Right atrium auricular region (tissue), 2 donors: ENCODE data around the gene RPL10. TPM values are rescaled to one million over a fixed set of nuclear protein-coding genes. Genes with fewer than 3 reads are reported as not detected.

Experiments used
- DNase-seq: peaks from one replicate; pipeline ENCODE4 v3.0.0-alpha.2; 2019; ENCODE audit warnings: low spot score
- H3K27ac ChIP-seq, 2 donors: fragments of 200-600 bp; sonication (generic); 1 replicate in 1 of 2; 2 replicates in 1 of 2; pipeline ENCODE4 v1.5.1; 2016 to 2019
- H3K27me3 ChIP-seq, 2 donors: fragments of 200-600 bp; sonication (generic); one replicate each; pipeline versions ENCODE4 v1.5.1 to v1.6.0; 2017 to 2019
- H3K36me3 ChIP-seq: fragments of 200-600 bp; sonication (generic); one replicate; pipeline ENCODE4 v1.5.1; 2016
- H3K4me1 ChIP-seq, 2 donors: fragments of 200-600 bp; sonication (generic); one replicate each; pipeline versions ENCODE4 v1.5.1 to v1.6.0; 2017 to 2019
- H3K4me3 ChIP-seq, 2 donors: fragments of 200-600 bp; sonication (generic); 1 replicate in 1 of 2; 2 replicates in 1 of 2; pipeline ENCODE4 v1.5.1; 2017 to 2019; ENCODE audit warnings: mild to moderate bottlenecking in 1 of 2, moderate library complexity in 1 of 2
- H3K9me3 ChIP-seq, 2 donors: fragments of 200-600 bp; sonication (generic); one replicate each; pipeline ENCODE4 v1.5.1; 2019
- total RNA-seq, 2 donors: library from RNA; depleted of rRNA; stranded (reverse); fragments of >200 nt; gene quantifications; one replicate each; pipeline ENCODE4 v1.1.0, GENCODE V29; 2016
- TF ChIP-seq, protein P1 (sequence below), 2 donors: fragments of 200-600 bp; sonication (generic); IDR thresholded peaks; one replicate each; pipeline ENCODE4 v1.5.1; 2019; ENCODE audit warnings: antibody characterized with exemption in 2 of 2

Gene RPL10
- total RNA-seq, 2 donors from 2014 or later: 1,667 to 4,587 TPM

DNA sequence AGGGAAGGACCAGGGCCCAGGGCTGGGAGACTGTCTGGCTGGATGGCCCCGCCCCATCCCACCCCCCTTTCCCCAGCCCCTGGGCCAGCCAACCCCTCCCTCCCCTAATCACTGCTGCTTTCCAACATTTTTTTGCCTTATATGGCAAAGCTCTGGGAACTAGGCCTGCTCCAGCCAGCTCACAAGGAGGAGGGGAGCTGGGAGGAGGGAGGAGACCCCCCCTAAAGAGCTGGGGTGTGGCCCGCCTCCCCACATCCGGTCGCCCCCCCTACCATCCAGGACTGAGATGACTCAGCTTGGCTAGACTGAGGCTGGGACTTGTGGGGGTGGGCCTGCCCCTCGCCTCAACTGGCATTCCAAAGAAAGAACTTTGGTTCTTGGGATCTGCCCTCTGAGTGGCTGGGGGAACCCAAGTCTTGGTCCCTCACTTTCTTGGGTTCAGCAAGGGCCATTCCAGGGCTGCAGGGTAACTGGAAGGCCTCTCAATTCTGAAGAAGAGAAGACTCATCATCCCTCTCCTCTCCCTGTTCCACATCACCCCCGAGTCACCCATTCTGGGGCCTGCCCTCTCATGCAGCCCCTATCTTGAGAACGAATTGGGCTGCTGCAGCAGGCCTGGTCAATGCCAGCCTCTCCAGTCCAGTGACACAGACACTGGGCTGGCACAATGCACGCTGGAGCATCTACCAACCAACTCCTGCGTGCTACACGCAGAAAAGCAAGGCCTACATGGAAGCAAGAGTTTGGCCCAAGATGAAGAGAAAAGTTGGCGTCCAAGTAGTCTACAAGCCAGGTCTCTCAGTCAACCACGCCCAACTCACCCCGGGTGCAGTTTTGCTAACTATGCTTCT, 28.5 kb upstream of the RPL10 start:
- H3K27me3 ChIP-seq: no peaks in the 10 kb centered on the region
- H3K27ac ChIP-seq: peak overlapping the region; percentile 84 to 96
- peak overlapping the region; percentile 74 to 78 for H3K4me3 ChIP-seq
- TF ChIP-seq, protein P1, sequence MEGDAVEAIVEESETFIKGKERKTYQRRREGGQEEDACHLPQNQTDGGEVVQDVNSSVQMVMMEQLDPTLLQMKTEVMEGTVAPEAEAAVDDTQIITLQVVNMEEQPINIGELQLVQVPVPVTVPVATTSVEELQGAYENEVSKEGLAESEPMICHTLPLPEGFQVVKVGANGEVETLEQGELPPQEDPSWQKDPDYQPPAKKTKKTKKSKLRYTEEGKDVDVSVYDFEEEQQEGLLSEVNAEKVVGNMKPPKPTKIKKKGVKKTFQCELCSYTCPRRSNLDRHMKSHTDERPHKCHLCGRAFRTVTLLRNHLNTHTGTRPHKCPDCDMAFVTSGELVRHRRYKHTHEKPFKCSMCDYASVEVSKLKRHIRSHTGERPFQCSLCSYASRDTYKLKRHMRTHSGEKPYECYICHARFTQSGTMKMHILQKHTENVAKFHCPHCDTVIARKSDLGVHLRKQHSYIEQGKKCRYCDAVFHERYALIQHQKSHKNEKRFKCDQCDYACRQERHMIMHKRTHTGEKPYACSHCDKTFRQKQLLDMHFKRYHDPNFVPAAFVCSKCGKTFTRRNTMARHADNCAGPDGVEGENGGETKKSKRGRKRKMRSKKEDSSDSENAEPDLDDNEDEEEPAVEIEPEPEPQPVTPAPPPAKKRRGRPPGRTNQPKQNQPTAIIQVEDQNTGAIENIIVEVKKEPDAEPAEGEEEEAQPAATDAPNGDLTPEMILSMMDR (IDR thresholded peaks at IDR 0.05): no peak
- peaks cover 55% of the 10 kb centered on the region for H3K36me3 ChIP-seq
- H3K9me3 ChIP-seq: no peaks in the 10 kb centered on the region
- DNase-seq: peak; percentile 87
- peaks cover 0 to 52% of the 10 kb centered on the region in 2 donors for H3K4me1 ChIP-seq

DNA sequence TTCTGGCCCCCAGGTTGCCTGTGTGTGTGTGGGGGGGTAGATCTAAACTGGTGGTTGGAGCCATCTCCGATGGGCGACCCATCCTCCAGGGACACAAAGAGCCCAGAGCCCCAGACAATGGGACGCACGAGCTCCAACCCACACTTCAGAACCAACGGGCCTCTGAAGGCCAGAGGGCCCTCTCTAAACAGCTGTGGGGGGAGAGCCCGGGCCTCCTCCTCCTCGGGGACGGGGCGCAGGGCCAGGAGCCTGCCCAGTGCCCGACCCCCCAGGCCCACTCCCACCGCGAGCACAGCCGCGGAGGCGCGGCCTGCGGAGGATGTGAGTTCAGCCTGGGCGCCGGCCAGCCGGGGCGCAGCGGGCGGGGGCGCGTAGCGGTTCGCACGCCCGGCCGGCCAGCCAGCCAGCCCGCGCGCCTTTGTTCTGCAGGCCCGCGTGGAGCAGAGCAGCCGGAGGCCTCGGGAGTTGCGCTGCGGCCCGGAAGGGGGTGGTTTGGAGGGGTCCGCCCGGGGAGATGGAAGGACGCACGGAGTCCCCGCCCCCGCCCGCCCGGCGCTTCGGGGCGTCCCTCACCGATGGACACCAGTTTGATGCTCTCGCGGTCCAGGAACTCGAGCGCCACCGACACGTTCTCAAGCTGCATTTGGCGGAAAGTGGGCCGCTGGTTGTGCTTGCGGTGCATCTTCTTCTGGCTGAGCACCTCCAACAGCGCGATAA, 27.7 kb upstream of the RPL10 start:
- Histone ChIP-seq H3K4me1 (peaks cover 0 to 52% of the 10 kb centered on the region in 2 donors), H3K9me3 (no peaks in the 10 kb centered on the region), H3K27ac (peak overlapping the region; percentile 84 to 96), H3K27me3 (no peaks in the 10 kb centered on the region), H3K36me3 (peaks cover 47% of the 10 kb centered on the region), H3K4me3 (peak overlapping the region; percentile 74 to 78)
- TF ChIP-seq, protein P1 (IDR thresholded peaks at IDR 0.05): no peak
- DNase-seq: no peak

DNA sequence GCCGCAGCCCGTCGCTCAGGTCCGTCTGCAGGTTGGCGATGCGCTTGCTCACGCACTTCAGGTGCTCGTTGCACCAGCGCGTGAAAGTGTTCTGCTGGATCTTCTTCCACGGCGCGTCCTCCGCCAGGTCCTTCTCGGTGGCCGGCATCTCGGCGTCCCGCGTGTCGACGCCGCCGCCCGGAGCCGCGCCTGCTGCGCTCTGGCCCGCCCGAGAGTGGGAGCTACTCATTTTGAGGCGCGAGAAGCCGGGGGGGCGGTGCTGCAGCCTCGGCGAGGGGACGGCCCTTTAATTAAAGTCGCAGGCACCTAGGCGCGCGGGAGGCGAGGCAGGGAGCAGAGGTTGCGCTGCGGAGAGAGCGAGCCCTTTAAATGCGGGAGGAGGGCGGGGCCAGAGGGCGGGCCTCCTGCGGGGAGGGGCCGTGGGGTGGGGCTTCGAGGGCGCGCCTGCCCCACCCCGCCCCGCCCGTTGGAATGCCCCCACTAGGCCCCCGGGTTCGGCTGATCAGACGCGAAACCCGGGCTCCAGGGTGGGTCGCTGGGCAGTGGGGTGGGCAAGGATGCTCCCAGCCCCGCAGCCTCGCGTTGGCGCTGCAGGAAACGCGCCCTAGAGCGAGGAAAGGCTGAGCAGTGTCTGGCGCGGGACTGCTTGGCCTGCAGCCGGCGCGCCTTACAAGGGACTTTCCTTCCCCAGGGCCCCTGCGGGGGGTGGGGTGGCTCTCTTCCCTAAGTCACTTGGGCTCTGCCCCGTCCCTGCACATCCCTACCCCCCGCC, 27.0 kb upstream of the RPL10 start:
- H3K4me3 ChIP-seq: peak overlapping the region; percentile 74 to 78
- peak overlapping the region; percentile 84 to 96 for H3K27ac ChIP-seq
- peaks cover 0 to 48% of the 10 kb centered on the region in 2 donors for H3K4me1 ChIP-seq
- peaks cover 39% of the 10 kb centered on the region for H3K36me3 ChIP-seq
- peak; percentile 97 for DNase-seq
- TF ChIP-seq, protein P1 (IDR thresholded peaks at IDR 0.05): no peak
- no peaks in the 10 kb centered on the region for H3K27me3 ChIP-seq
- H3K9me3 ChIP-seq: no peaks in the 10 kb centered on the region

DNA sequence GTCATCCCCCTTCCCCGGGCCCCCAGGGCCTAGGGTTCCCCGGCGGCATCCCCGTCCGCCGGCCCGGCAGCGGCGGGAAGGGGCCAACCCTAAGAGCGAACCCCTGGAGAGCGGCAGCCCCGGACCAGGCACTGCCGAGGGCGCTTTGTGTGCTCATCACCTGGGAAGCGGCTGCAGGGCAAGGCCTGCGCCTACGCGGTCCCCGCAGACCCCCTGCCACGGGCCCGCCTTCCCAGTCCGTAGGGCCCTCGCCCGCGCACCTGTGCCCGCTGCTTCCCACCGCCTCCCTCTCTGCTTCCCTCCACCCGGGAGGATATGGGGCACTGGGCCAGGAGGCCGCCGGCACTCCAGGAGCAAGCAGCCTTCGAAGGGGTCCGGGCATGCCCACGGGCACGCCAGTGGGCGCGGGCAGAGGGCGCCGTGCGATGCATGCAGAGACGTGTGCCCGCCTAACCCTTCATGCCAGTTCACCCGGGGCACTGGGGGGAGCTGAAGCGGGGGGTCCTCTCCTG, 26.3 kb upstream of the RPL10 start:
- DNase-seq: no peak
- Histone ChIP-seq H3K4me1 (peaks cover 0 to 41% of the 10 kb centered on the region in 2 donors), H3K4me3 (peak overlapping the region; percentile 74 to 78), H3K36me3 (peaks cover 33% of the 10 kb centered on the region), H3K27me3 (no peaks in the 10 kb centered on the region), H3K9me3 (no peaks in the 10 kb centered on the region), H3K27ac (peak overlapping the region; percentile 84 to 96)
- TF ChIP-seq, protein P1 (IDR thresholded peaks at IDR 0.05): no peak

DNA sequence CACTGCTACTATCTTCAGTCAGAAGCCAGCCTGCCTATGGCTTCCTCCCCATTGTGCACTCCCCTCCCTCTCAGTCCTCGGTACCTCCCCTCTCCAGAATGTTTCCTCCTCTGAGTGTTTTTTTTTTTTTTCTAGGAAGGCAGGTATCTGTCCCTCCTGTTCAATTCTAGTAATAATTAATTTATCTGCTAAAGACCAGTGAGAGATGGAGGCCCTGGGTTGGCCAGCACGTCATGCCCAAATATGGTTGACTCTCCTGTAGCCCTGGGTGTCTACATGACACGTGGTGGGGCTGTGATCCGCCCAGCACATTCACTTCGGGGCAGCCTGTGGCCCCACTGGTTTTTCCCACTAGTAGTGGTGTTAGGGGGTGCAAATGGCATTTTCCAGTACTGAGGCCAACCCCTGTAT, 25.6 kb upstream of the RPL10 start:
- Histone ChIP-seq H3K27ac (peak overlapping the region; percentile 84 to 96), H3K9me3 (no peaks in the 10 kb centered on the region), H3K36me3 (peaks cover 25% of the 10 kb centered on the region), H3K4me3 (peak overlapping the region; percentile 74 to 78), H3K27me3 (no peaks in the 10 kb centered on the region), H3K4me1 (peaks cover 0 to 35% of the 10 kb centered on the region in 2 donors)
- TF ChIP-seq, protein P1 (IDR thresholded peaks at IDR 0.05): no peak
- no peak for DNase-seq
